Activated CD8-positive, alpha-beta memory T cell treated with anti-CD3 and anti-CD28 coated beads, Interleukin-2, amount 50 U/mL, for 48 hours (primary cell): ENCODE results near the gene GPR37L1.
"Not testable (repeated sequence)": the region's sequence is repeated elsewhere in the genome, so short reads cannot be mapped to it uniquely, and the experiment has no call there.

Experiments
- DNase-seq: peaks from one replicate; pipeline ENCODE4 v3.0.0-alpha.2; 2020

GPR37L1 gene

GRCh38 chr1:202135221-202135721, 12.6 kb downstream of the GPR37L1 start:
- DNase-seq, result peak; percentile 72

GRCh38 chr1:202140833-202141232, 18.1 kb downstream of the GPR37L1 start:
- DNase-seq, result no peak

GRCh38 chr1:202141468-202141867, 18.8 kb downstream of the GPR37L1 start:
- not testable (repeated sequence) for DNase-seq

- DNase-seq, result no peak
These were observed 20.5 kb downstream of the GPR37L1 start for GRCh38 chr1:202143011-202143767.

GRCh38 chr1:202143768-202144401, 21.2 kb downstream of the GPR37L1 start:
- peak; percentile 67 for DNase-seq

GRCh38 chr1:202144402-202145067, 21.8 kb downstream of the GPR37L1 start, which contains the start of gene ARL8A:
TSS of gene ARL8A (minus strand) at chr1:202144737. CDS start at chr1:202144572, 165 bp downstream.
- DNase-seq, result peak; percentile 86

- DNase-seq, result peak; percentile 79
These were observed 22.5 kb downstream of the GPR37L1 start for GRCh38 chr1:202145068-202145743.

- not testable (repeated sequence) for DNase-seq
These were observed 23.0 kb downstream of the GPR37L1 start for GRCh38 chr1:202145744-202146140.

GRCh38 chr1:202146279-202146678, 23.6 kb downstream of the GPR37L1 start:
- no peak for DNase-seq

GRCh38 chr1:202146993-202147392, 24.3 kb downstream of the GPR37L1 start:
- no peak for DNase-seq

GRCh38 chr1:202148391-202148790, 25.7 kb downstream of the GPR37L1 start:
- no peak for DNase-seq

GRCh38 chr1:202149566-202149965, 26.8 kb downstream of the GPR37L1 start:
- no peak for DNase-seq

- no peak for DNase-seq
These were observed 27.5 kb downstream of the GPR37L1 start for GRCh38 chr1:202150187-202150586.

- DNase-seq, result no peak
These were observed 27.9 kb downstream of the GPR37L1 start for GRCh38 chr1:202150602-202151001.

- DNase-seq, result no peak
These were observed 28.3 kb downstream of the GPR37L1 start for GRCh38 chr1:202151045-202151444.

GRCh38 chr1:202152399-202152798, 29.7 kb downstream of the GPR37L1 start:
- no peak for DNase-seq

GRCh38 chr1:202153284-202153683, 30.6 kb downstream of the GPR37L1 start:
- DNase-seq, result no peak

- DNase-seq, result no peak
These were observed 31.5 kb downstream of the GPR37L1 start for GRCh38 chr1:202154148-202154765.

- no peak for DNase-seq
These were observed 32.2 kb downstream of the GPR37L1 start for GRCh38 chr1:202154766-202155477.

GRCh38 chr1:202155478-202156021, 32.8 kb downstream of the GPR37L1 start:
- no peak for DNase-seq

- no peak for DNase-seq
These were observed 33.9 kb downstream of the GPR37L1 start for GRCh38 chr1:202156590-202156989.

- DNase-seq, result no peak
These were observed 35.2 kb downstream of the GPR37L1 start for GRCh38 chr1:202157945-202158344.
